ENCODE measurements around the gene ZYX. TPM values are rescaled to one million over a fixed set of nuclear protein-coding genes. Genes with fewer than 3 reads are reported as not detected.
A peak's percentile ranks its signal among the peaks of the same experiment; 100 is the strongest.

Gene ZYX, protein sequence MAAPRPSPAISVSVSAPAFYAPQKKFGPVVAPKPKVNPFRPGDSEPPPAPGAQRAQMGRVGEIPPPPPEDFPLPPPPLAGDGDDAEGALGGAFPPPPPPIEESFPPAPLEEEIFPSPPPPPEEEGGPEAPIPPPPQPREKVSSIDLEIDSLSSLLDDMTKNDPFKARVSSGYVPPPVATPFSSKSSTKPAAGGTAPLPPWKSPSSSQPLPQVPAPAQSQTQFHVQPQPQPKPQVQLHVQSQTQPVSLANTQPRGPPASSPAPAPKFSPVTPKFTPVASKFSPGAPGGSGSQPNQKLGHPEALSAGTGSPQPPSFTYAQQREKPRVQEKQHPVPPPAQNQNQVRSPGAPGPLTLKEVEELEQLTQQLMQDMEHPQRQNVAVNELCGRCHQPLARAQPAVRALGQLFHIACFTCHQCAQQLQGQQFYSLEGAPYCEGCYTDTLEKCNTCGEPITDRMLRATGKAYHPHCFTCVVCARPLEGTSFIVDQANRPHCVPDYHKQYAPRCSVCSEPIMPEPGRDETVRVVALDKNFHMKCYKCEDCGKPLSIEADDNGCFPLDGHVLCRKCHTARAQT
- polyA plus RNA-seq (2014; cell fraction: cytosol; rRNA removed) = 10.1 and 11.9 TPM in 2 replicates
- 12.2 and 19.2 TPM in 2 replicates for polyA plus RNA-seq (2014; cell fraction: nucleus; rRNA removed)

DNA sequence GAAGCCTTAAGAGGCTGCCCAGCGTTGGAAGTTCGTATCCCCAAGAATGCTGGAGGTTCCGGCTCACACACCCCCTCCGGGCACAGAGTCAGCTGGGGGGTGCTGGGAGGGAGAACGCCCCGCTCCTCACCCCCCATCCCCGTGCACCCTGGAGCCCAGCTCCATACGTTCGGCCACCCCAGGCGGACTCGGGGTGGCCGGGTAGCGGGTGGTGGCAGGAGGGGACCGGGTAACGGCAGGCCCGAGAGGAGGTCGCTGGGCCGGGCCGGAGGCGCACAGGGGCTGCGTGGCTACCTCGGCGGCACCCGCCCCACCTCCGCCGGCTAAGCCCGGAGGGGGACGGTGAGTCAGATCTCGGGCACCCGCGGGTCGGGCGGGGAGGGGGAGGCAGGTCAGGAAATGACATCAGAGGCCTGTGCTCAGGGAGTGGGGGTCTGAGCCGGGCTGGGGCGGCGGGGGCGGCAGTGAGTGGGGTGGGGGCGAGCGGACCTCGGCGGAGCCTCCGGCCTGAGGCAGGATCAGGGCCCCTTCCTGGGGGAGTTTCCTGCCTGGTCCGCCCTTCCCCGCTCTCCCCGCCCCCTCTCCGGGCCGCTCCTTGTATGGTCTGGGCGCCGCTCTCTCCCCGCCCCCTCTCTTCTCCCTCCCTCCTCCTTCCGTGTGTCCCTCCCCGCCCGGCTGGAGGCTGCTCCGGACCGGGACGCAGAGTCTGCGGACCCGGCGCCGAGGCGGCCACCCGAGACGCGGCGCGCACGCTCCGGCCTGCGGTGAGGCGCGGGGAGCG, at the start of gene ZYX:
ZYX (plus strand) TSS at position 700 of the 781 bp plus-strand sequence. CDS start 227 bp downstream, outside the sequence.
- peak; percentile 83 for DNase-seq (ENCODE audit: low spot score)

DNA sequence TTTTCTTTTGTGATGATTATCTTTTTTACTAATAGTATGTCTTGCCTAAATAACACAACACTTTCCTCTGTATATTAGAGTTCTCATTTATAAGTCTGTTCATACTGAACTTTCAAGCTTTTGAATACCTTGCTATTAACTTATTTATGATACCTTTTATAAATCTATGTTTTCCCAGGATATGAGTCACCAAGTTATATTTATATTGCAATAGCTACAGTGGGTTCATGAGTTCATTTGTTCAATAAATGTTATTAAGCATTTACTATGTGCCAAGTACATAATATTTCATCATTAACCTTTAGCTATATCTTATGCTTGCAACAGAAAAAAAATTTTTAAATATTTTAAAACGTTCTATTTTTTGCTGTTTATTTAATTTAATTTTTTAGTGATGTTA, 46.9 kb upstream of the ZYX start:
- DNase-seq (ENCODE audit: low spot score) = no peak

DNA sequence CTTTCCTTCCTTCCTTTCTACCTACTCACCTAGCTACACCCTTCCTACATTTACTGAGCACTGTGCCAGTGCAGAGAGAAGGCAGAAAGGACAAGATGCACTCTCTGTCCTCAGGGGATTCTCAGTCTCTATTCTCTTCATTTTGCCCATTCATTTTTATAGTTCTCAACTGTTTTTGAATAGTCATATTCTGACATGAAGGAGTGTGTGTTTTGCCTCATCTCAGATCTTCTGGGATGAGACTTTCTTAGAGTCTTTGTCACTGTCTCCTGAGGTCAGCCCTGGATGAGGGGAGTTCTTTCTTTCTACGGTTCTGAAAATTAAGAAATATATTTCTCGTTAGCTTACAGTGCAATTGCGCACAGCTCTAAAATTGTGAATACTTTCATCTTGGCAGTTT, 43.9 kb upstream of the ZYX start:
- no peak for DNase-seq (ENCODE audit: low spot score)

DNA sequence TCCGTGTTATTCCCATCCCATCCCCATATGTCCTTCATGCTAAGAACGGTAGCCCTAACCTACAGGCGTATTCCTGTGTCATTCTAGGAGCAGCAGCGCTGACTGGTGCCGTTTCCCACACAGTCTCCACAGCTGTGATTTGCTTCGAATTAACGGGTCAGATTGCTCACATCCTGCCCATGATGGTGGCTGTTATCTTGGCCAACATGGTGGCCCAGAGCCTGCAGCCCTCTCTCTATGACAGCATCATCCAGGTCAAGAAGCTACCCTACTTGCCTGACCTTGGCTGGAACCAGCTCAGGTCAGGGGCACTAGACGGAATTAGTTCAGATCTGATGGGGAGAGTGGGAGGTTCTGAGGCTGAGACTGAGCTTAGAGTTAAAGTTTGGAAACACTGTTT, 39.3 kb upstream of the ZYX start:
- DNase-seq (ENCODE audit: low spot score) = no peak

DNA sequence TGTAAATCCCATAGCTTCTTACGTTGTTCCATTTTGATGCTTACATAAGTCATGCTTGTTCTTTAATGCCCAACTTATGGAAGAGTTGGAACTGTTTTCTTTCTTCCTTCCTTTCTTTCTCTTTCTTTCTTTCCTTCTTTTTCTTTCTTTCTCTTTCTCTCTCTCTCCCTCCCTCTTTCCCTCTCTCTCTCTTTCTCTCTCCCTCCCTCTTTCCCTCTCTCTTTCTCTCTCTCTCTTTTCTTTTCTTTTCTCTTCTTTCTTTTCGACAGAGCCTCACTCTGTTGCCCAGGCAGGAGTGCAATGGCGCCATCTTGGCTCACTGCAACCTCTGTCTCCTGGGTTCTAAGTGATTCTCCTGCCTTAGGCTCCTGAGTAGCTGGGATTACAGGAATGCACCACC, 37.5 kb upstream of the ZYX start:
- no peak for DNase-seq (ENCODE audit: low spot score)

DNA sequence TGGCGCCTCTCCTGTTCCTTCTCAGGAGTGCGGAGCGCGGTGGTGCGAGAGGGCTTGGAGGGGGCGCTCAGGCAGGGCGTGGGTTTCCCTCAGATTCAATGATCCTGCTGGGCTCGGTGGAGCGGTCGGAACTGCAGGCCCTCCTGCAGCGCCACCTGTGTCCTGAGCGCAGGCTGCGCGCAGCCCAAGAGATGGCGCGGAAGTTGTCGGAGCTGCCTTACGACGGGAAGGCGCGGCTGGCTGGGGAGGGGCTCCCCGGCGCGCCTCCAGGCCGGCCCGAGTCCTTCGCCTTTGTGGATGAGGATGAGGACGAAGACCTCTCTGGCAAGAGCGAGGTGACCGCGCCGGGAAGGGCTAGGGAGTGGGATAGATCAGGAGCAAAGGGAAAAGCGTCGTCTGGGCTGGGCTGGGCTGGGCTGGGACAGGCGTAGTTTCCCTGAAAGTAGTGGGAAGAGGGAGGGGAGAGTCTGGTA, 35.7 kb upstream of the ZYX start:
- peak; percentile 54 for DNase-seq (ENCODE audit: low spot score)

DNA sequence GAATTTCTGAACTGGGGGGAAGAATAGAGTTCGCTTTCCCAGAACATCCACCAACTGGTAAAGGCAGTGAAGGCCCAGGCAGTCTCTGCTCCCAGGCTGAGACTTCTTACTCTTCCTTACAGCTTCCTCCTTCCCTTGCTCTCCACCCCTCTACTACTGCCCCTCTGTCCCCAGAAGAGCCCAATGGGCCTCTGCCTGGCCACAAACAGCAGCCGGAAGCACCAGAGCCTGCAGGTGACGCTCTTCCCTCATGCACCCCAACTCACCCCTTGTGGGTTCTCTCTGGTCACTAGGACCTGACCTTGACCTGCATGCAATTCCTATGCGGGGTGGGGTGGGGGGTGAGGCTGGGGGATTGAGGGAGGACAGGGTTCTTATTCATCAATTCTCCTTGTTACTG, 35.1 kb upstream of the ZYX start:
- DNase-seq (ENCODE audit: low spot score) = no peak

DNA sequence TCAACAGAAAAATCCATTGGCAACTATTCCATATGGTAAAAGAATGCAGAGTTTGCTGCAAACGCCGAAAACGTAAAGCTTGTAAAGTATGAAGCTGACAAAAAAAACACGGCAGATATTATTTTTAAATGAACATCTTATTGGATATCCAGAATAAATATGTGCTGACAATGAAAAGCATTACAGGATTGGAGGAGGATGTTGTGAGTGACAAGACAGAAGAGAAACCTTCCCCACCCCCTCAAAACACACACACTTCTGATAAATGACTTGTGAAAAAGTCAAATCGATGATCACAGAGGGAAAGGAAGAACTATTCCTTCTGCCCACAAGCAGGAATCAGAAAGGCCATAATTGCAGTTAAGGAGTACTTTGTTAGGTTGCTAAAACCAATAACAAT, 33.2 kb upstream of the ZYX start:
- no peak for DNase-seq (ENCODE audit: low spot score)

DNA sequence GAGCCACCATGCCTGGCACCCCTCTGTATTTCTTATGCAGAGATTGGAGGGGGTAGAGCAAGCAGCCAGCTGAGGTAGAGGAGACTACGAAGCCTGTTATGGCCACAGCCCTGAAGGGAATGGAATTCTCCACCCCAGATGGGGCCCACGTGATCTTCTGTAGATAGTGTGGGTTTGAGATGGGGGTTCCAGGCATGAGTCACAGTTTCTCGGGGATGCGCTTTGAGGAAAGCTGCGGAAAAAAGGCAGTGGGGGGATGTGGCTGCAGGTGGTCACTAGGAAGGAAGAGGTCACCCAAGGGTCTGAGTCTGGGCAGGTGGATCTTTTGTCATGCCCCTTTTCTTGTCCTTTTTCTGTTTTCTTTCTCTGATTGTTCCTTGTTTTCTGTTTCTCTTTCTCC, 30.1 kb upstream of the ZYX start:
- DNase-seq (ENCODE audit: low spot score) = no peak

DNA sequence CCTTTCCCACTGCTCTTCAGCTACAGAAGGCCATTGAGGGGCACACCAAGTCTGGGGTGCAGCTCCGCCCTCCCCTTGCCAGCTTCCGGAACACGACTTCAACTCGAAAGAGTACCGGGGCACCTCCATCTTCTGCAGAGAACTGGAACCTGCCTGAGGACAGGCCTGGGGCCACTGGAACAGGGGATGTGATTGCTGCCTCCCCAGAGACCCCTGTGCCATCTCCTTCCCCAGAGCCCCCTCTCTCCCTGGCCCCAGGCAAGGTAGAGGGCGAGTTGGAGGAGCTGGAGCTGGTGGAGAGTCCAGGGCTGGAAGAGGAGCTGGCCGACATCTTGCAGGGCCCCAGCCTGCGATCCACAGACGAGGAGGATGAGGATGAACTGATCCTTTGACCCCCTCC, 29.6 kb upstream of the ZYX start:
- no peak for DNase-seq (ENCODE audit: low spot score)

DNA sequence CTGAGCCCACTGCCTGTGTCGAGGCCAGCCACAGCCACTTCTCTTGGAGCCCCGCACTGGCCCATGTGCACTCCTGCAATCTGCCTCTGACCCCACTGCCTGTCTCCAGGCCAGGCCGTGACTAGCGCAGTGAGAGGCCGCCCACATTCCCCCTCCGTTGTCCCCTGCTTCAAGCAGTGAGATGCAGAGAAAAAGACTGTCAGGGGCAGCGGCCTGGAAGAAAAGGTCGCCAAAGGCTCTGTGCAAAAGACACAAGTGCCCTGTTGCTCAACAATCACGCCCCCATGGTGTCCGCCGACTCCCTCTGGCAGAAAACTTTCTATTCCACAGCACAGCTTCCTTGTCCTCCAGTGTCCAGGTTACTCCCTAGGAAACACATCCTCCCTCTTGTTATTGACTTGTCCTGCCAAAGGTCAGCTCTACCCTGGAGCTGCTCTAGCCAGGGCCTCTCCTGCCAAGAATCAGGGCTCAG, 28.6 kb upstream of the ZYX start:
- no peak for DNase-seq (ENCODE audit: low spot score)

DNA sequence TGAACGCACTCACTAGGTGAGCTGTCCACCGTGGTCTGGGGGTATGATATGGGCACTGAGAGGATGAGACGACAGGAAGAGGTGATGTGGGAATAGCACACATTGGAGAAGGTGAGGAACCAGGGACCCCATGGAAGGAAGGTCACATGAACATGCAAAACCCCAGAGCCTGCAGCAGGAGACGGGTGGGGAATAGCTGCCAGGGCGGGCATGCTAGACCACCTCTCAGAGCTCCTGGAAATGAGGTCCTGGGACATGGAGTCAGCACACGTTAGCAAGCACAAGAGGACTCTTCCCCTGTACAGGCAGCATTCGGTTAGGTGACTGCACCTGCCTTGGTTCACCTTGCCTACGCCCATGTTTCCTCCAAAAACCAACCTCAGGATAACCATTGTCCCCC, 26.8 kb upstream of the ZYX start:
- DNase-seq (ENCODE audit: low spot score) = no peak

DNA sequence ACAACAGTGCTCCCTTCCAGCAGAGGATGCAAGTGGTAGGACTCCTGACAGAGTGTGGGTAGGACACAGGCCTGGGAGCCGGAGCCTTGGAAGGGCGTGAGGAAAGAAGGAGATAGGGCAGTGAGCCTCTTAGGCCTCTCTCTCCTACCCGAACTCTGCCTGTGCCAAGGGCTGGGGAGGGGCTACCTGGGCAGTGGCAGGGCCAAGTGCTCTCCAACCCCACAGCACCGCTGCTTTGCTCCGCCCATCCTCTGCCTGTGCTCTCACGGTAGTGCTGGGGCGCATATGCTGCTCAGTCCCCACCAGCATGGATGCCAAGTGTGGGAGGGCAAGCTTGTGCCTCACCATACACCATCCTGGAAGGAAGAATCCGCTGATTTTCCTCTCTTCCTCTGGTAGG, 26.2 kb upstream of the ZYX start:
- no peak for DNase-seq (ENCODE audit: low spot score)

DNA sequence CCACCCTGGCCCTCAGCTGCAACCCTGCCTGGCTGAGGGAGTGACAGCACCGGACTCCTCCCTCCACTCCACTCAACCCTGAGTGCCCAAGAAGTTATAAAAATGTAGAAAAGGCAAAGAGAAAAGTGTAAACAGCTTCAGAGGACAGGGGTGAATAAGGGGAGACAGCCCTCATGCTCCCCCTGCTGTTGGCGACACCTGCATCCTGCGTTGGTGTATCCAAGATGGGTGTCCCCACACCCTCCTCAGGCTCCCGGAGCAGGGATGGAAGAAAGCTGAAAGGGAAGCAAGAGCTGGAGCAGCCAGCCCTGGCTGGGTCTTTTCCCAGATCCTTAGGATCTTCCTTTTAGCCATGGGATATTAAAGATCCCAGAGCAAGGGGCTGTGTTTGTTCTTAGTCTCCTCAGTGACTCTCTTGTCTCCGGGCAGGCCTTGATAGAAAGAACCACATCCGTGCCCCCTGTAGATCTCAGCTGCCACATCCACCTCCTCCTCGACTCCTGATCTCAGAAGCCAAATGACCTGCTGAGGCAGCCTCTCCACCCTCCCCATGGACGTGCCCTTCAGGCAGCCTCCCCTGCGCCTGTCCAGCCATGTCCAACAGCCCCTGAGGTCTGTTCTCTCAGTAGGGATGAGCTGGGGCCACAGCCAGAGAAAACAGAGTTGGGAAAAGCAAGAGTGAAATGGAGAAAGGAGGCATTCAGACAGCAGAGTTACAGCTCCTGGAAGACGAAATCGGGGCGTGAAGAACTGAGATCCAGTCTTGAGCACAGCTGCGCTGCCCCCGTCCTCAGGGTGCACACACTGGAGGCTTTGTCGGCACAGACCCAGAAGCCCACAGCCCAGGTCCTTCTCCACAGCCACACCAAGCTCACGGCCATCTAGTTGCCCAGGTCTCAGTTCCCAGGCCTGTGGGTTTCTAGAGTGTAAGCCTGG, 25.4 kb upstream of the ZYX start:
- no peak for DNase-seq (ENCODE audit: low spot score)

DNA sequence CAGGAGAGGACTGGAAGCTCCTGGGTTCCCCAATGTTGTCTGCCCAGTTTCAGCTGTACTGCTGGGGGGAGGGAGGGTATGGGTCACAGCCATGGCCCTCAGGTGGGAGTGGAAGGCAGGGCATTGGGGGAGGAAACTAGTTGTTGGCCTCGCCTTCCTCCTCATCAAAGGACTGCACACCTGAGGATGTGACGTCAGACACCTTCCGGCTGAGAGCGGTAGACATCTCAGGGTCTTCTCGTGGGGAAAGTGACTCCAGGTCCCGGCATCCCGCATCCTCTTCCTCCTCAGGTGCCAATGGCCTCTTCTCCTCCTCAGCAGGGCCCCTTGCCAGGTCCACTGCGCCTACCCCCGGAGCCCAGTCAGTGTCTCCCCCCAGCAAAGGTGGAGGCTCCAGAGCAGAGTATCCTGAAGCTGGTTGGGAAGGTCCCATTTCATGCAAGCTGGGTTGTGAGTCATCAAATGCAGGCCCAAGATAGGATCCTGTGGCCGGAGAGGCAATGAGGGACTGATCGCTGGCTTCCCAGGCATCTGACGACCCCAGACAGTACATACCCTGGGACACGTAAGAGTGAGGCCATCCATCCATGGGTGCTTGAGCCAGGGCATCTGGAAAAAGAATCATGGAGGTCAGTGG, 24.6 kb upstream of the ZYX start:
- DNase-seq (ENCODE audit: low spot score) = no peak

DNA sequence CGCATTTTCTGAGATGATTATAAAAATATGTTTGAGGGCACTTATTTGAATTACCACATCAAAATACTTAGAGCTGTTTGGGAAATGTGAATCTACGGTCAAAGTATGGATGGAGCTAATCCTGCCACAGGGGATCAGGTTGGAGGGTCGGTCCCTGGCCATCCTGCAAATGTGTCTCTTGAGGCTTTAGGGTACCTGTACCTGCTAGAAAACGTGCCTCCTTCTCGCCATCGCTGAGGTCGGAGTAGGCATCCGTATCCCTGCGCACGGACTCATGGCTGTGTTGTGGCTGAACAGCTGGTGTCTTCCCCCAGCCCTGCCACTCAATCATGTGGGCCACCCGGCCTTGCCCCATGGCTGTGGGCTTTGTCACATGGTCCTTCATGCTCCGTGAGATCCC, 22.5 kb upstream of the ZYX start:
- no peak for DNase-seq (ENCODE audit: low spot score)

DNA sequence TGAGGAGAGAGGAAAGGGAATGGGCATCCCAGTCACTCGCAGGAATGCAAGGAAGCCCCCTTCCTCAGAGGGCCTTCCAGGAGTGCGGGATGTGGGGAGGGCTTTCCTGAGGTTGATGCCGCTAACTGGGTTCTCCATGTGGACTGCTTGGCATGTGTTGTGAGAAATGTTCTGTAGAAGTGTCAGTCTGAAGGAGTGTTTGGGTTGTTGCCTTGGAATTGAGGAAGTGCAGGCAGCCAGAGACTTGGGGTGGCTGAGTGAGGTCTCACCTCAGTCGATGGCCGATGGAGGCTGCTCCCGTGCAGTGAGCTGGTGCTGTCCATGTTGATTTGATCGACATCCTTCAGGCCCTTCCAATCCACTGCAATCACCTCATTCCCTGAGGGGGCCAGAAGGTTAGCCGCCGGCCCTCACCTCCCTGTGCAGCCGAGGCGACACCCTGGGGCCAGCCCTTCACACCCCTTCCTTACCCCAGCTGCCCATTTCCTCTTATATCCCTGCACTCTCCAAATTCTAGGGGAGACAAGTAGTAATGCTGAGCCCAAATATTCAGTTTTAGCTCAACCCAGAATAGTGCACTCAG, 21.3 kb upstream of the ZYX start:
- DNase-seq (ENCODE audit: low spot score) = no peak

DNA sequence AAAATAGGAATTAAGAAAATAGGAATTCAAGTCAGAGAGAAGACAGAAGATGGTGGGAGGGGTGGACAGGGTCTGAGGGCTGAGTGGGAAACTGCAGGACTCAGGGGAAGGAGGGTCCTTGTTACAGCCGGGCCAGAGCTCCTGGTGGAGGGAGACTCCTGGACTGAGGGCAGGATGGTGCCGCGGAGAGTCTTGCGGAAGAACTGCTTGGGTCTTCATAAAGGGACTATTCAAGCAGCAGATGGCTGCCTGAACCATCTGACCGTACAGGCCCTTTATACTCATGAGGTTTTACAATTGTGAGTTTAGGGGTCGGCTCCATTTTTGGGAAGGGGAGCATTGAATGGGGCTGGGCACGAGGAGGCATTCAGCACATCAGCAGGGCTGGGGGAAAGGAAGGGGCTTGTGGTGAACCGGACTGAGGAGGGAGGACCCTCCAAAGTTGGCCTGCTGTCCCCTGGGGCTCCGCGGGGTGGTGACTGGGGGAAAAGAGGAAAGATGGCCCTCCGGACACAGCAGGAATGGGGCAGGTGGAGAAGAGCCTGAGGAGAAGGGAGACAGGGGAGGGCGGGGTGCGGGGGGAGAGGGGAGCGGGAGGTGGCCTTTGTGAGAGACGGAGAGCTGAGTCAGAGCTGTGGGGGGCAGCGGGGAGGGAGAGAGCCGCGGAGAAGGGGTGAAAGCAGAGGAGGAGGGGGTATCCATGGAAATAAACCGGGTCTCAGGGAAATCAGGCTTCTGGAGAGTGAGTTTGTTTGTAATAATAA, 20.2 kb upstream of the ZYX start:
- DNase-seq (ENCODE audit: low spot score) = no peak

DNA sequence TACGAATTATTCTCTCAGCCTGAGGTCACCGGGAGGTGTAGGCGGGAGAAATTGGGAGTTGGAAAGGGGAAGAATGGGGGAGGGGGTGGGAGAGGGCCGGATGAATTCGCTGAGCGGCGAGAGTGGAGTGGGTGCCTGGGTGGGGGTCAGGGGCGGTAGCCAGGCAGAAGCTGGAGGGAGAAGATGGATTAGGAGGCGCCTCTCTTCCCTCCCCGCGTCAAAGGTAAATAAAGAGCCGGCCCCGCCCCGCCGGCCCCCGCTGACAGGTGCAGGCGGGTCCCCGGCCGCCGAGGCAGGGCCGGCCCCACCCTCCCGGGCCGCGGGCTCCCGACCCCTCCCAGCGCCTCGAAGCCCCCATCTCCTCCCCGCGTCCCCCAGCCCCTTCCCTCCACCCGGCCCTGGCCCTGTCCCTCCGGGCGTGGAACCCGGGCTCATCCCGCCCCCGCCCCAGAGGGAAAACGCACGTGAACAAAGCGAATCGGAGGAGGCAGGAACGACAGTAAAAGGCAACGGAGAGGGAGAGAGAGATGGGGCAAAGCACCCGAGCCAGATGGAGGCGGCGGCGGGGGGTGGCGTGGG, 19.5 kb upstream of the ZYX start:
- DNase-seq (ENCODE audit: low spot score) = no peak

Measured in SK-N-DZ (cell line).